Suprapubic skin (tissue), 4 donors: ENCODE data around the gene TOR4A.

Source experiments
- EP300 ChIP-seq: sonication (generic); formaldehyde crosslinking; IDR thresholded peaks from one replicate; pipeline ENCODE4 v1.6.1; 2017; ENCODE audit warnings: antibody characterized with exemption
- POLR2A ChIP-seq, 2 donors: fragments of 450-650 bp; IDR thresholded peaks; one replicate each; pipeline ENCODE4 v1.6.1; 2017; ENCODE audit warnings: antibody characterized with exemption in 2 of 2, mild to moderate bottlenecking in 2 of 2, moderate library complexity in 2 of 2
- POLR2AphosphoS5 ChIP-seq, 3 donors: sonication (generic); formaldehyde crosslinking; IDR thresholded peaks; one replicate each; pipeline ENCODE4 v1.6.1; 2017; ENCODE audit warnings: antibody characterized with exemption in 3 of 3
- TF ChIP-seq, protein P1 (sequence below), 2 donors: fragments of 200-600 bp in 1 of 2; fragments of 450-650 bp in 1 of 2; sonication (generic) in 1 of 2; IDR thresholded peaks; one replicate each; pipeline ENCODE4 v1.5.1; 2016 to 2019; ENCODE audit warnings: antibody characterized with exemption in 2 of 2, mild to moderate bottlenecking in 1 of 2, moderate library complexity in 1 of 2

GRCh38 chr9:137263506-137263905 lies 14.0 kb upstream of the TOR4A start:
- TF ChIP-seq POLR2A (IDR thresholded peaks at IDR 0.05) (no peak), POLR2AphosphoS5 (IDR thresholded peaks at IDR 0.05) (no peak), EP300 (no peak)
- TF ChIP-seq, protein P1, sequence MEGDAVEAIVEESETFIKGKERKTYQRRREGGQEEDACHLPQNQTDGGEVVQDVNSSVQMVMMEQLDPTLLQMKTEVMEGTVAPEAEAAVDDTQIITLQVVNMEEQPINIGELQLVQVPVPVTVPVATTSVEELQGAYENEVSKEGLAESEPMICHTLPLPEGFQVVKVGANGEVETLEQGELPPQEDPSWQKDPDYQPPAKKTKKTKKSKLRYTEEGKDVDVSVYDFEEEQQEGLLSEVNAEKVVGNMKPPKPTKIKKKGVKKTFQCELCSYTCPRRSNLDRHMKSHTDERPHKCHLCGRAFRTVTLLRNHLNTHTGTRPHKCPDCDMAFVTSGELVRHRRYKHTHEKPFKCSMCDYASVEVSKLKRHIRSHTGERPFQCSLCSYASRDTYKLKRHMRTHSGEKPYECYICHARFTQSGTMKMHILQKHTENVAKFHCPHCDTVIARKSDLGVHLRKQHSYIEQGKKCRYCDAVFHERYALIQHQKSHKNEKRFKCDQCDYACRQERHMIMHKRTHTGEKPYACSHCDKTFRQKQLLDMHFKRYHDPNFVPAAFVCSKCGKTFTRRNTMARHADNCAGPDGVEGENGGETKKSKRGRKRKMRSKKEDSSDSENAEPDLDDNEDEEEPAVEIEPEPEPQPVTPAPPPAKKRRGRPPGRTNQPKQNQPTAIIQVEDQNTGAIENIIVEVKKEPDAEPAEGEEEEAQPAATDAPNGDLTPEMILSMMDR (IDR thresholded peaks at IDR 0.05) = no peak
